Suppressor macrophage treated with lipopolysaccharide for 1 hour (primary cell): ENCODE measurements around the gene PHIP.
"Not testable (repeated sequence)": the region's sequence is repeated elsewhere in the genome, so short reads cannot be mapped to it uniquely, and the experiment has no call there.

Experiments
- DNase-seq, 3 donors: peaks; one replicate each; pipeline ENCODE4 v3.0.0-alpha.2; 2020 to 2022

The PHIP gene

DNA sequence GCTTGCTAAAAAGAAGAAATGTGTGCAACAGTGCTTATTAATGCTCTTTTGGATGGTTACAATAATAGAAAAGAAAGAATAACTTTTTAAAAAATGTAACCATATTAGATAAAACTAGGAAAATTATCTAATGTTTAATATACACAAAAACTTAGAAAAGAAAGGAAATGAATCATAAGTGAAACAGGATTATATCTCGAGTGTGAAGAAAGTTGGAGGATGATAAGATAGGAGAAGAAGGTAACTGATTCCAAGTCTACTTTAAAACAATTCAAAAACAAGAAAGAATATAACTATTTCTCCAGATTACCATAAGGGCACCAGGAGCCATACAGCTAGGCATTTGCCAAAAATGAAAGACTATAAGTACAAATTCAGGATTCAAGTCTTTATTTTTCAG, 73.0 kb downstream of the PHIP start:
- DNase-seq = no peak

DNA sequence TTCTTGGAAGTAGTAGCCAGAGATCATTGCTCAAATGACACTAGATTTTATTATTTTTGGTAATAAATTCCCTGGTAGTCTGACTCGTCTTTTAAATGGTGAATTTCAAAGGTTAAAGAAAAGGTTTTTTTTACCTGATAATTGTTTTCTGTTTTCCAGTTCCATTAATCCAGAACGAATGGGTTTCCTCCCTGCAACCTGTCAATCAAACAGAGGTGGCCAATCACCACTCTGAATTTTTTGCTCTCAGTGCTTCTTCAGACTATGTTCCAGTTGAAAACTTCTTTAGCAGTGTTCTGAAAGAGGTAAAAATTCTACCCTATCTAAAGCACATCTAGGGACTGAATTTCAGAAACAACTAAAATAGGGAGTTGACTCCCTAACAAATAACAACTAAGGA, 73.8 kb downstream of the PHIP start:
- DNase-seq = no peak

DNA sequence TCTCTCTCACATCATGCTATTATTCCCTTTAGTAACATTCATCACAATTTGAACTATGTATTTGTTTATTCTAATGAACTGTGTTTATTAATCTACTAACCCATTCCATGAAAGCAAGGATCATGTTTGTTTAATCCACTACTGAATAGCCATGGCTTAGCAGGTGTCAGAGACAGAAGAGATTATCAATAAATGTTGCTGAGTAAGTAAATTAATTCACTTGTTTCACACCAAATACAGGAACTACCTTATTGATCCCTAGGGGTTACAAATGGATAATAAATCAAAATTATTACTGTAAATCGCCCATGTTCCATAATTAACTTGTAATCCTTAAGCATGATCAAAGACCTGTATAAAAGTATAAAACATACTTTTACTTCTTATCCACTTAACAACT, 76.6 kb downstream of the PHIP start:
- DNase-seq = no peak

DNA sequence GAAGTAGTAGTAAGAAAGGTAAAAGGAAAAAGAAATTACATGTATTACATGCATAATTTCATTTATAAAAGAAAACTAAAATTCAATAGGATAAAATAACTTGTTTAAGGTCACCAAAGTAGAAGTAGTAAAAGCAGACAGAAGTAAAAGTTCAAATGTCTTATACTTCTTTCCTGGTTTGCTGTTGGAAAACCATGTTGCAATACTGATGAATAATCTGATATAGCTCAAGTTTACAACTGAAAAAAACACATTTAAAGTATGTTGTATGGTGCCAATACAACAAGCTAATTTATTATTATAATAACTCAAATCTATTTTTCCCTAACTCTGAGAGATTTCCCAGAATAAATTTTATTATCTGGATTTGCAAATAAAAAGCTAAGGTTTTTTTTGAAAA, 78.3 kb downstream of the PHIP start:
- no peak for DNase-seq

DNA sequence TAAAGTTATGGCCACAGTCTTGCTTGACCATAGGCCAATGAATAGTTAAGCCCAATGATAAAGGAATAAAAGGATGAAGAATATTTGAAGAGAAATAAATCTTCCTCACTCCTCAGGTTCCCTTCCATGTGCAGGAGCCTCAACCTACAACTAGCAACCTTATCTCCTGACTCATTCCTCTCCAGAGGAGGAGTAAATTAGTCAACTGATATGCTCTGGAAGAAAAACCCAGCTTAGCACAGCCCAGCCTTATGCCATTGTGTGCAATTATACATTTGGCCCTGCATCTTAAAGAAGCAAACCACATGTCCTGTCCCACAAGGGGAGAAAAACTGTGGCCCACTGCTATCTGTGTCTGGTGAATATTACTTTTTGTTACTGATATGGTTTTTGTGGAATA, 82.1 kb downstream of the PHIP start:
- DNase-seq = no peak

DNA sequence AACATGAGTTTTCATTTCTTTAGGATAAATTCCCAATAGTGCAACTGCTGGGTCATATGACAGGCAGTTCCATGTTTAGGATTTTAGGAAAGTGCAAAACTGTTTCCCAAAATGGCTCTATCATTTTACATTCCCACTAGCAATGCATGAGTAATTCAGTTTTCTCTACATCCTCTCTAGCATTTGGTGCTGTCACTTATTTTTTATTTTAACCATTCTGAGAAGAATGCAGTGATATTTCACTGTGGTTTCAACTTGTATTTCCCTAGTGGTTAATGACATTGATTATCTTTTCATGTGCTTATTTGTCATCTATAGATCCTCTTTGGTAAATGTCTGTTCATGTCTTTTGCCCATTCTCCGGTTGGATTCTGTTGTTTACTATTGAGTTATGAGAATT, 82.7 kb downstream of the PHIP start:
- no peak for DNase-seq

DNA sequence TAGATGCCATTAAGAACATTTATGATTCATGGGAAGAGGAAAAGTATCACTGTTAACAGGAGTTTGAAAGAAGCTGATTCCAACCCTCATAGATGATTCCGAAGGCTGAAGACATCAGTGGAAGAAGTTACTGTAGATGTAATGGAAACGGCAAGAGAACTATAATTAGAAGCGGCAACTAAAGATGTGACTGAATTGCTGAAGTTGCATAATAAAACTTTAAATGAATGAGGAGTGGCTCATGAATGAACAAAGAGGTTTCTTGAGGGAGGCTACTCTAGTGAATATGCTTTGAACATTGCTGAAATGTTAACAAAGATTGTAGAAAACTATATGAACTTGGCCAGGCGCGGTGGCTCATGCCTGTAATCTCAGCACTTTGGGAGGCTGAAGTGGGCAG, 84.1 kb downstream of the PHIP start:
- DNase-seq = no peak

DNA sequence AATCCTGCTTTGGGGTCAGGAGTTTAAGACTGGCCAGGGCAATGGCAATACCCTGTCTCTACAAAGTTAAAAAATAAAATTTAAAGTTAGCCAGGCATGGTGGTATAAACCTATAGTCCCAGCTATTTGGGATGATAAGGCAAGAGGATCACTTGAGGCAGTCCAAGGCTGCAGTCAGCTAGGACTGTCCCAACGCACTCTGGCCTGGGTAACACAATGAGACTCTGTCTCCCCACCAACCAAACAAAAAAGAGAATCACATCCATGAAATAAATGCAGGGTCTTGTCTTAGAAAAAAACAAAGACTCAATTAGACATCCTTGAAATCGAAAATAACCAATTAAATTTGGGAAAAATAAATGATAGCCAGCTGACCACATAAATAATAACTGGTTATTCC, 88.9 kb downstream of the PHIP start:
- DNase-seq = no peak

DNA sequence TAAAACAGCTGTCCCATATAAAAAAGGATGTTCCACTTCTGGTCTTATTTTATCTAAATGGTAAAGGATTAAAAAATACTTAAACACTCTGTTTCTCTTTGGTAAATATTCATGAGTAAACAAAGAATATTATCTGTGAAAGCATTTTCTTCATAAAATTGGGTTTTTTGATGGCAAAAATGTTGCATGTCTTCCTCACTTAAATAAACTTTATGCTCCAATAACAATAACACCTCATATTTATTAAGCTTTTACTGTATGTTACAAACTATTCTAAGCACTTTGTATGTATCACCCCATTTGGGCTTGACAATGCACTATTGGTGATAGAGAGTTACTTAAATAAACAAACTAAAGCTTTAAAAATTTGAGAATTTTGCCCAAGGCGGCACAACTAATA, 91.9 kb downstream of the PHIP start:
- DNase-seq = no peak

DNA sequence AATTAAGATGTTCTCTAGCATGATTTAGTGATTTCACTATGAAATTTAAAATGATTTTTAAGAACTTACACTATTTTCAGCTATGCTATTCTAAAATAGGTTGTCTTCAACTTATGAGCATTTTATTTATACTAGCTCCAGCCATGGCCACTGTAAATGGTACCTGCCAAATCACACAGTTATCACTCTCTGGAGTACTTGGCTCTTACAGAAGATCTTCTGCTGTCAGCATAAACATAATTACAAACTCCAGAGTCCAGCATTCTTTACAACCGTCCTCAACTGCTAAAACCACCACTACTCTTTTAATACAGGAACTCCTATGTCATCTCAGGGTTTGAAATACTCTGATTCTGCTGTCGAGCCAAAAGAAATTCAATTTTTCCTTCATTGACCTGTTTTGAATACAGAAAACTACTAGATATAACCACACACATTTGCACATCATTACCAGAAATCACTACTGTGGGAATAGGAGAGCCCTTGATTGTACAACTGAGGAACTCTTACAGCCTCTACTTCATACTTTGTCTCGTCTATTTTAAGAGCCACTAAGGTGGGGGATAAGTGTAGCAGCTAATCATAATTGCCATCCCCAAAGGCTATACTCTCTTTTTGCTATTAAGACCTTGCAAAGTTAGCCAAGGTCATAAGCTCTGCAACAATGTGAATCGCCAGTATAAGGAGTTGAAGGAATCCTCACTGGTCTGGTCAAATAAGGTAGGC, 93.7 kb downstream of the PHIP start:
- DNase-seq = no peak

DNA sequence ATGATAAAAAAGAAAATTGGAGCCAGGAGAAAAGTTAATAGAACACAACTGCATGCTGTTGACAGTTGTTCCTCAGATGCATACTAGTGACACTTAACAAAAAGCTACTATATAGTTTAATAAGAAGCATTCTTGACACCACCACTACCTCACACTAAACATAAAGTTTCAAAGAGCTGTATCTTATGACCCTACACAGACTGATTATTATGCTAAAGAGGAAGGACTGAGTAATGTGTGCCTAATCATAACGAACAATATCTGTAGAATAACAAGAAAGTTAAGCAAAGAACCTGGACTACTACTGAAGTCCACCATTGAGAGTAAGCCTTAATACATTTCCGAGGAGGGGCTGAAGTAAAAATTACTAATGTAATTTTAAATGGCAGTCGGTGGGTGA, 110.9 kb downstream of the PHIP start:
- DNase-seq = no peak

DNA sequence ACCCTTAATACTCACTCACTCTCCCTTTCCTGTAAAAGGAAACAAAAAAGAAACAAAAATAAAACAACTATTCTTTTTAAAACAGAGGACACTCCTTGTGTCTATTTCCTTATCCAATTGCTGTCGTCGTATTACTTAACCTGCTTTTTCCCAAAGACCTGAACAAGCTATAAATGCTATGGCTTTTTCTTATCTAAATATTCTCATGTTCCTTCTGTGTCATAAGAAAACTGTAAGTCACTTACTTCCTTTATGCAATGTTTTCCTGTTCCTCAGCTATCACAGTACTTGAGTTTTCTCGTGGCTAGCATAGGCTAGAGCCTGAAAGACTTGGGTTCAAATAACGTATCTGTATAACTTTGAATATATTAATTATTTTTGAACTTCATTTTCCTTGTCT, 111.5 kb downstream of the PHIP start:
- DNase-seq = no peak

DNA sequence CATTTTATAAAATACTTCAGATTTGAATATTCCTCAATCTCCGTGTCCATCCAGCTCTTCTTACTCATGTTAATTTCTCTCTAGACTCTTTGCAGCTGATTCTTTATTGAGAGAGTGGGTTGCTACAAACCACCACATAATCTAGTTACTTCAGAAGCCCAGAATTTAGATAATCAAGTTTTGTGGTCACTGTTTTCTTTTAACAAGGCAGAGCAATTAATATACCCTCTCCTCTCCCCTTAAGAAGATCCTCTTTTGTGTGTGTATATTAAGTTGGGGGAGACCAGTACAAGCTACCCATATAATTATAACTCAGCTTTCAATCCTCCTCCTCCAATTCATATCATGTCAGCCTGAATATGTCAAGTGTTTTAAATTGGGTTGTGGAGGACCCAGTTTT, 115.6 kb downstream of the PHIP start:
- DNase-seq = no peak

DNA sequence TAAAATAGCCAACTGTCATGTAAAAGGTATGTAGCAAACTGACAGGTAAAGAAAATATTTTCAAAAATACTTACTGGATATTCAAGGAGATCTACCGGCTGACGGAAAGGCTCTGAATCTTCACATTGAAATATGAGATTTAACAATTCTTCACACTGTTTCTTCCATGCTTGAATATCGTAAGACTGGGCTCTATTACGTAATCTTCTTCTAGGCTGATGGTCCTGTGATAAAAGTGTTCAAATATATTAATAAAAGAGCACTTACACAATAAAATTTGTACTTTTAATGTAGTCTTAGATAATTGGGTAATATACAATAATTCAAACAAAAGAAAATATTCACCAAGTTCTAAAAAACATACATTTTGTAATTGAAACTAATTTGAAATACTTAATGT, 123.3 kb downstream of the PHIP start:
- no peak for DNase-seq

DNA sequence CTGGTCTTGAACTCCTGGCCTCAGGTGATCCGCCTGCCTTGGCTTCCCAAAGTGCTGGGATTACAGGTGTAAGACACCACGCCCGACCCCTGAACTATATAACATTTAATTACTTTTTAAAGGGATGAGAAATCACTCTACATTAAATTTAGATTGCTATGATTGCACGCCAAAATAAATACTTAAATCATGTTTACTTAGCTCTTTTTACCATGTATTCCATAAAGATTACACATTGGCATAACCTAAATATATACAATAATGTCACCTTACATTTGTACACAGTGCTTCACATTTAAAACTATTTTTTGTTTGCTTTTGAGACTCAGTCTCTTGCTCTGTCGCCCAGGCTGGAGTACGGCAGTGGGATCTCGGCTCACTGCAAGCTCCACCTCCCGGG, 124.3 kb downstream of the PHIP start:
- DNase-seq = no peak

DNA sequence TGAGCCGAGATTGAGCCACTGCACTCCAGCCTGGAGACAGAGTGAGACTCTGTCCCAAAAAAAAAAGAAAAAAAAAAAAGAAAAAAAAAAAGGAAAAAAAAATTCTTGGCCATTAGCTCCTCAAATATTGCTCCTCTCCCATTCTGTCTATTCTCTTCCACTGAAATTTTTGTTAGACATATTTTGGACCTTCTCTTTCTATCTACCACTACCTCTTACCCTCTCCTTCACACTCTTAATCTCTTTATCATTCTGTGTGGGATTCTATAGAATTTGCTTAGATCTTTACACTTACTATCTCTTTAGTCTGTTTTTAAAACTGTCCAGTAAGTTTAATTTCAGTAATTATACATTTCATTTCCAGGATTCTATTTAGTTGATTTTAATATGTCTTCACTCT, 125.7 kb downstream of the PHIP start:
- DNase-seq = no peak

DNA sequence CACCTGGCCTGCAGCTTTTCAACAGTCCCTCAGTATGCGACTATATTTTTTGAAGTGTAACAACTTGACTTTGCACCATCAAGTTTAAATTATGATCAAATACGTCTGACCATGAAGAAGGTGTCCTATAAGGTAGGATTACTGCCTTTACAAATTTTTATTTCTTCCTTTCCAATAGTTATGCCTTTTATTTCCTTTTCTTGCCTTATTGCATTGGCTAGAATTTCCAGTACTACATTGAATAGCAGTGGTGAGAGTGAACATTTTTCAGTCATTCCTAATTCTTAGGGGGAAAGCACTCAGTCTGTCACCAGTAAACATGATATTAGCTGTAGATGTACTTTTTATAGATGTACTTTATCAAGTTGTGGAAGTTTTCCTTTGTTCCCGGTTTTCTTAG, 129.3 kb downstream of the PHIP start:
- no peak for DNase-seq

DNA sequence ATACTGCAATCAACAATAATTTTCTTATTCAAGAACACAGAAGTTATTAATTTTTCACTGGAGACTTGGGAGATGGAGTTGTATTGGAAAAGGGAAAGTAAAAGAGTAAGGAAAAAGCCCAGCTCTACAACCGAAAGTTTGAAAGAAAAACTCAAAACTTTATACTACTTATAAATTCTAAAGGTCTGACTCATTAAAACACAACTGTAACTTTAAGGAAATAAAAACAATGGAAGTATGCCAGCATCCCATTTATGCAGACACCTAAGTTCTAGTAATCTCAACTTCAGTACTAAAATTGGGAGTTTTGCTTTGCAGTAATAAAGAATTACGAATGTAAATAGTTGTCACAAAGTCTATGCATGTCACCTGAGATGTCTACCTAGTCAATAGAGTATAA, 130.1 kb downstream of the PHIP start:
- no peak for DNase-seq

DNA sequence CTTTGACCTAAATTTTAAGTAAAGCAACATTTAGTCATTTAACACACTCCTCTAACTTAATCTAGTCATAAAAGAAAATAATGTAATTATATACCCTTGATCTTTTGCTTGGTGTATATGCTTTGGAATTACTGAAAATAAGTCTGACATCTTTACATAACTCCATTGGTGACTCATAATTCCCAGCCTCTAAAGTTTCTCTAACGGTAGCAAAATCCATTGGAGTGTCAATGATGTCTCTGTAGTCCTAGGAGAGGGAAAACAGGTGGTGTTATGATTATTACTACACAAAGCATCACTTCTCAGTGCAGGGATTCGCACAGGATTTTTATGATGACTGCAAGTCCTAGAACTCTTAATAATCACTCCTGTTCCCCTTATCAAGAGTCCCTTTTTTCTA, 130.5 kb downstream of the PHIP start:
- DNase-seq = no peak

DNA sequence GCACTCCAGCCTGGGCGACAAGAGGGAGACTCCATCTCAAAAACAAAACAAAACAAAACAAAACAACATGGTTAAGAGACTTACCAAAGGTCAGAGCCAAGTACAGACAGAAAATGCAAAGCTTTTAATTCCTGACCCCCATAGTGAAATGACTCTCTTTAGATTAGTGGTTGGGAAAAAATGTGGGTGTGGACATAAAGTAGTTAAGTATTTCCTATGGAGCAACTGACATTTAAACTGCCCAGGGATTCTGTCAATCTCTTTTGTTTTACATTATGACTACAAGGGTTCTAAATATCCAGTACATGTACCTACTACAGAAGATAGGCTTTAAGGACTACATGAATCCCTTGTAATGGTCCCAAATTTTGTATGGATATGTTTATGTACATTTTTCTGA, 135.6 kb downstream of the PHIP start:
- DNase-seq = no peak

DNA sequence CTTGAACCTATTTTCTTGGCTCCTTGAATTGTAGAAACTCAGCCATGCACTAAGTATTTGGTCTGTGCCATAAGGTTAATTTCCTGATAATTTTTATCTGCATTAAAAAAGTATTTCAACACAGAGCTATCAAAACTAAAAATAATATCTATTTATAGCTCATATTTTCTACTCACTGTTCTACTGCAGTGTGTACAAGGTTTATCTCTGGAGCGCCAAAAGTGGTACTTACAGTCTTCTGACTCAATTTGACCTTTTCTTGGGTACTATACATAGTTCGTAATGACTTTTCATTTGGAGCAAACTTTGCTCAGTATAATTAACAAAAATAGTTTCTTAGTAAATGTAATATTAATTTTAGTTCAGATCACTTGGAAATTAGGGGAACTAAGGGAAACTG, 141.5 kb downstream of the PHIP start:
- DNase-seq = no peak

DNA sequence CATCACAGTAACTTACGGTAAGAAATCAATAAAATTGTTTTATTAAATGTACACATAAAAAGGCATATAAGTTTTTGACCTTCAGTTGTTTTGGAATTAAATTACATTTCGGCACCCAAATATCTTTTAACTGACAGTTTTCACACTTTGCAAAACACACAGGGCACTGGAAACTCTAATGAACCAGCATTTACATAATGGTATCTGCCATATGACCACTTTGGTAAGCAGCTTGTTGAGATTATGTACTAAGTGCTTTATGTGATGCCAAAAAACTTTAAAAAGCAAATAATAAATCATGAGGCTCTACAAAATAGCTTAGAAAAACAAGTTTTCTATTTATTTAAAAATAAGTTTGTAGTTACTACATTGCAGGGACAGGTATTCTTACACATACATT, 142.5 kb downstream of the PHIP start:
- no peak for DNase-seq

DNA sequence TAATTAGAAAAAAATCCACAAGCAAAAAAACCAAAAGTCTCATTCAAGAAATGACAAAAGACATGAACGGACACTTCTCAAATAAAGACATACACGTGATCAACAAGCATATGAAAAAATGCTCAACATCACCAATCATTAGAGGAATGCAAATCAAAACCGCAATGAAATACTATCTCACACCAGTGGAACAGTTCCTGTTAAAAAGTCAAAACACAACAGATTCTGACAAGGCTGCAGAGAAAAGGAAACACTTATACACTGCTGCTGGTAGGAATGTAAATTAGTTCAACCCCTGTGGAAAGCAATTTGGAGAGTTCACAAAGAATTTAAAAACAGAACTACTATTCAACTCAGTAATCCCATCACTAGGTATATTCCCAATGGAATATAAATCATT, 152.7 kb downstream of the PHIP start:
- no peak for DNase-seq

DNA sequence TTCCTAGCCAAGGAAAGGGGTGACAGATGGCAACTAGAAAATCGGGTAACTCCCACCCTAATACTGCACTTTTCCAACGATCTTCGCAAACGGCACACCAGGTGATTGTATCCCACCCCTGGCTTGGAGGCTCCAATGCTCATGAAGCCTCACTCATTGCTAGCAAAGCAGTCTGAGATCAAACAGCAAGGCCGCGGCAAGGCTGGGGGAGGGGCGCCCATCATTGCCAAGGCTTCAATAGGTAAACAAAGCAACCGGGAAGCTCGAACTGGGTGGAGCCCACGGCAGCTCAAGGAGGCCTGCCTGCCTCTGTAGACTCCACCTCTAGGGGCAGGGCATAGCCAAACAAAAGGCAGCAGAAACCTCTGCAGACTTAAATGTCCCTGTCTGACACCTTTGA, 156.9 kb downstream of the PHIP start:
- DNase-seq = not testable (repeated sequence)

DNA sequence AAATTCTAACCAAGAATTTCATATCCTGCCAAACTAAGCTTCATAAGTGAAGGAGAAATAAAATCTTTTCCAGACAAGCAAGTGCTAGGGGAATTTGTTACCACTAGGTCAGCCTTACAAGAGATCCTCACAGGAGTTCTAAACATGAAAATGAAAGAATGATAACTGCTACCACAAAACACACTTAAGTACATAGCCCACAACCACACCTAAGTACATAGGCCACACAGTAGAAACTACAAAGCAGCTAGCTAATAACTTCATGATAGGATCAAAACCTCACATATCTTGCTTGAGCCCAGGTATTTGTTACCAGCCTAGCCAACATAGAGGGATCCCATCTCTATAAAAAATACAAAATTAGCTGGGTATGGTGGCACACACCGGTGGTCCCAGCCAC, 160.3 kb downstream of the PHIP start:
- no peak for DNase-seq

DNA sequence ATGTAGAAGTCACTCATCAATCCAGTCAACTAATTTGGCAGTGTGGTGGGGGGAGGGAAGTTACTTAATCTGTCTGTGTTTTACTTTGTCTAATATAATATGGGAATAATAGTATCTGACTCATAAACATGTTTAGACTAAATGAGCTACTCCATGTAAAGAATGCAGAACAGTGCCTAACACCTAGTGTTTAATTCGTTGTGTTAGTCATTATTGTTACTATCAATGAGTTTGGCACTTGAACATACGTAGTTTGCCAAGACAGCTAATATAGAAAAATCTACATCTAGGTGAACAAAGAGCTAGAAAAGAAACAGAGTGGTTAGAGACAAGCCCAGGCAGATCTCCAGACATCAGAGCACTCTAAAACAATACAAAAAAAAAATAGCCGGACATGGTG, 161.6 kb downstream of the PHIP start:
- DNase-seq = no peak
